ENCODE data around the gene HSD17B10.
A peak's percentile ranks its signal among the peaks of the same experiment; 100 is the strongest.

HSD17B10 gene

GRCh38 chrX:53433651-53434639 lies at the start of gene HSD17B10:
Gene HSD17B10, minus strand, starts transcription at chrX:53434370. Its CDS starts 25 bp downstream, at chrX:53434345.
- peak within 1 kb of the TSS; percentile 96 for H3K4me3 ChIP-seq (ENCODE audit: low read depth, low read length)
- no peak for TF ChIP-seq CTCF (IDR thresholded peaks at IDR 0.05; ENCODE audit: low read depth, low read length)
- H3K36me3 ChIP-seq, result peaks cover 25% of the 10 kb centered on the region
- peak; percentile 94 for DNase-seq
- peaks cover 18% of the 10 kb centered on the region for H3K27me3 ChIP-seq (ENCODE audit: insufficient read depth, low read depth, severe bottlenecking)
- H3K9me3 ChIP-seq (ENCODE audit: severe bottlenecking), result no peaks in the 10 kb centered on the region
- H3K27ac ChIP-seq, result peak within 1 kb of the TSS; percentile 66

GRCh38 chrX:53483416-53483815 lies 49.2 kb upstream of the HSD17B10 start:
- no peaks in the 10 kb centered on the region for H3K36me3 ChIP-seq
- no peak for DNase-seq
- no peak for TF ChIP-seq CTCF (IDR thresholded peaks at IDR 0.05; ENCODE audit: low read depth, low read length)
- H3K4me3 ChIP-seq (ENCODE audit: low read depth, low read length), result no peak overlapping the region
- H3K27ac ChIP-seq, result no peak overlapping the region
- H3K27me3 ChIP-seq (ENCODE audit: insufficient read depth, low read depth, severe bottlenecking), result peaks cover 14% of the 10 kb centered on the region
- no peaks in the 10 kb centered on the region for H3K9me3 ChIP-seq (ENCODE audit: severe bottlenecking)

- no peak overlapping the region for H3K27ac ChIP-seq
- H3K9me3 ChIP-seq (ENCODE audit: severe bottlenecking), result no peaks in the 10 kb centered on the region
- H3K4me3 ChIP-seq (ENCODE audit: low read depth, low read length), result no peak overlapping the region
- H3K27me3 ChIP-seq (ENCODE audit: insufficient read depth, low read depth, severe bottlenecking), result peaks cover 14% of the 10 kb centered on the region
- DNase-seq, result peak; percentile 67
- peak; percentile 75 for TF ChIP-seq CTCF (IDR thresholded peaks at IDR 0.05; ENCODE audit: low read depth, low read length)
- no peaks in the 10 kb centered on the region for H3K36me3 ChIP-seq
Measured at GRCh38 chrX:53481816-53482465, 47.8 kb upstream of the HSD17B10 start.

- Histone ChIP-seq H3K36me3 (no peaks in the 10 kb centered on the region), H3K27ac (no peak overlapping the region), H3K27me3 (ENCODE audit: insufficient read depth, low read depth, severe bottlenecking) (peaks cover 17% of the 10 kb centered on the region), H3K9me3 (ENCODE audit: severe bottlenecking) (no peaks in the 10 kb centered on the region), H3K4me3 (ENCODE audit: low read depth, low read length) (no peak overlapping the region)
- TF ChIP-seq CTCF (IDR thresholded peaks at IDR 0.05; ENCODE audit: low read depth, low read length), result peak; percentile 47
- DNase-seq, result peak; percentile 44
Measured at GRCh38 chrX:53481093-53481492, 46.9 kb upstream of the HSD17B10 start.

- no peaks in the 10 kb centered on the region for H3K9me3 ChIP-seq (ENCODE audit: severe bottlenecking)
- no peak for TF ChIP-seq CTCF (IDR thresholded peaks at IDR 0.05; ENCODE audit: low read depth, low read length)
- H3K4me3 ChIP-seq (ENCODE audit: low read depth, low read length), result no peak overlapping the region
- peaks cover 13% of the 10 kb centered on the region for H3K27me3 ChIP-seq (ENCODE audit: insufficient read depth, low read depth, severe bottlenecking)
- H3K27ac ChIP-seq, result no peak overlapping the region
- no peak for DNase-seq
- H3K36me3 ChIP-seq, result no peaks in the 10 kb centered on the region
Measured at GRCh38 chrX:53479301-53479700, 45.1 kb upstream of the HSD17B10 start.

All from WERI-Rb-1 (cell line).